Ectodermal cell (in vitro differentiated cells): ENCODE data around the gene LRRC43.
A peak's percentile ranks its signal among the peaks of the same experiment; 100 is the strongest.
"Not testable (repeated sequence)": the region's sequence is repeated elsewhere in the genome, so short reads cannot be mapped to it uniquely, and the experiment has no call there.

ENCODE experiments used
- H3K27ac ChIP-seq: 2 replicates; pipeline ENCODE4 v1.7.0; 2013; ENCODE audit warnings: mild to moderate bottlenecking, low read depth, low read length; ENCODE audit not compliant: insufficient read depth, poor library complexity, severe bottlenecking
- H3K27me3 ChIP-seq: 2 replicates; pipeline ENCODE4 v1.7.0; 2013; ENCODE audit warnings: mild to moderate bottlenecking, low read length; ENCODE audit not compliant: insufficient read depth, control insufficient read depth, poor library complexity, severe bottlenecking
- H3K36me3 ChIP-seq: one replicate; pipeline ENCODE4 v1.7.0; 2013; ENCODE audit warnings: low read length; ENCODE audit not compliant: control insufficient read depth, insufficient read depth
- H3K4me1 ChIP-seq: one replicate; pipeline ENCODE4 v1.7.0; 2013; ENCODE audit warnings: low read length; ENCODE audit not compliant: control insufficient read depth, insufficient read depth
- H3K4me3 ChIP-seq: 2 replicates; pipeline ENCODE4 v1.7.0; 2013; ENCODE audit warnings: low read depth, low read length, control low read depth; ENCODE audit not compliant: insufficient read depth
- H3K9me3 ChIP-seq: 2 replicates; pipeline ENCODE4 v1.7.0; 2013; ENCODE audit warnings: mild to moderate bottlenecking, low read length, moderate library complexity; ENCODE audit not compliant: control insufficient read depth
- WGBS, 2 experiments: methylation state at CpG; one replicate each; pipeline ENCODE4 v1.1.7; 2013; ENCODE audit warnings: missing lambda C conversion rate in 2 of 2; 5-methylcytosine and 5-hydroxymethylcytosine counted together

The LRRC43 gene

DNA sequence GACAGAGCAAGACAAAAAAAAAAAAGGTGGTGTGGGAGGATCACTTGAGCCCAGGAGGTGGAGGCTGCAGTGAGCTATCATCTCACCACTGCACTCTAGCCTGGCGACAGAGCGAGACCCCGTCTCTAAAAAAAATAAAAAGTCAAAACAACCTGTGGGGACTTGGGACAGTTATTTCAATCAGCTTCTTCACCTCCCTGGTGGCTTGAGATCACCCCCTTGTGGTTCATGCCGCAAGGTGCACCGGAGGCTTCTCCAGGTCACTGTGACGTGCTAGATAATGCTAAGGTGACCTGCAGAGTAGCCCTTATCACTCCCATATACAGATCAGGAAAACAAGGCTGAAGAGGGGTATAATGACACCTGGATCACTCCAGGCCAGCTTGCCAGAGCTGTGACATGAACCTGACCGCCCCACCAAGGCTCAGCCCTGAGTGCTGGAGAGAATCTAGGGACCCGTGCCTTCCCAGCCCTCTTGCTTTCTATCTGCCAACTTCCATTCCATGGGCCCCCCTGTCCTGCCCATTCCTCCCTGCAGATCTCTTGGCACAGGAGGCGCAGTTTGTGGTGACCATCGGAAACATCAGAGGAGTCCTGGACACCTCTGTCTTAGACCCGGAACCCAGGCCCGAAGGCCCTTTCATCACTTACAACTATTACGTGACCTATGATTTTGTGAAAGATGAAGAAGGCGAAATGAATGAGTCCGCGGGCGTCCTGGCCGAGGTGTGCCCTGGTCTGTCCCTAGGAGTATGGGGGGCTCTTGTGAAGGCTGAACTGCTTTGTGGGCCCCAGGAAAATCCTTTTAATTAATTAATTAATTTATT is 8.1 kb downstream of the LRRC43 start:
- Histone ChIP-seq H3K36me3 (no peaks in the 10 kb centered on the region), H3K27me3 (no peaks in the 10 kb centered on the region), H3K4me3 (no peak overlapping the region), H3K4me1 (no peaks in the 10 kb centered on the region), H3K27ac (no peak overlapping the region), H3K9me3 (no peaks in the 10 kb centered on the region)
- 68 to 69% methylated on average over 18 of the region's 18 CpGs for WGBS, 2 experiments

DNA sequence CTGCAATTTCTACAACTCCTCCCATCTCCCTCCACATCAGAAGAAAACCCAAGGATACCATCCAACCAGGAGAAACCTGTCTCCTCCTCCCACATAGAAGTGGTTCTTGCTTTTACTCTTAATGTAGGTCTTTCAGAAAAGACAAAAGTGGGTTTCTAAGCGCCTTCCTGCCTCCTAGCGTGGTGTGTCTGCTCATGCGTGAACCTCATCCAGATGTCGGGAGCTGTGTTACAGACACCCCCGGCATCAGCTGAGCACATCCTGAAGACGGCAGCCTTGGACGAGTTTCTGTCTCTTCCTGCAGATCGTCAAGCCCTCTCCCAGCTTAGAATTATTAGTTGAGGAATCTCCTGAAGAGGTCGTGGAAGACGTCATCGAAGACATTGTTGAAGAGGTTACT is 9.5 kb downstream of the LRRC43 start:
- Histone ChIP-seq H3K9me3 (no peaks in the 10 kb centered on the region), H3K27ac (no peak overlapping the region), H3K36me3 (no peaks in the 10 kb centered on the region), H3K4me1 (no peaks in the 10 kb centered on the region), H3K27me3 (no peaks in the 10 kb centered on the region), H3K4me3 (no peak overlapping the region)
- 94% methylated on average over 11 of the region's 11 CpGs for WGBS, 2 experiments

DNA sequence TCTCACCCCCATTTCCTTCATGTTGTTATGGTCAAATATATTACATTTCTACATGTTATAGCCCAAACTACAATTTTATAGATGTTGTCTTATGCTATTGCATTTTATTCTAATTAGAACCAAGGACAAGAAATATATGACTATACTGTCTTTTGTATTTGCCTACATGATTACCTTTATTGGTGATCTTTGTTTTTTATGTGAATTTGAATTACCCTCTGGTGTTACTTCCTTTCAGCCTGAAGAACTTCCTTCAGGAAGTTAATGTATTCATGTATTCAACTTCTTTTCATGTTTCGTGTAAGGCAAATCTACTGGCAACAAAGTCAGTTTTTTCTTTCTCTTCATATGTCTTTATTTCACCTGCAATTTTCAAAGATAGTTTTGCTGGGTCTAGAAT is 11.9 kb downstream of the LRRC43 start:
- 91 to 100% methylated on average over 1 of the region's 1 CpG for WGBS, 2 experiments
- Histone ChIP-seq H3K4me1 (no peaks in the 10 kb centered on the region), H3K36me3 (no peaks in the 10 kb centered on the region), H3K9me3 (no peaks in the 10 kb centered on the region), H3K4me3 (no peak overlapping the region), H3K27me3 (no peaks in the 10 kb centered on the region), H3K27ac (no peak overlapping the region)

DNA sequence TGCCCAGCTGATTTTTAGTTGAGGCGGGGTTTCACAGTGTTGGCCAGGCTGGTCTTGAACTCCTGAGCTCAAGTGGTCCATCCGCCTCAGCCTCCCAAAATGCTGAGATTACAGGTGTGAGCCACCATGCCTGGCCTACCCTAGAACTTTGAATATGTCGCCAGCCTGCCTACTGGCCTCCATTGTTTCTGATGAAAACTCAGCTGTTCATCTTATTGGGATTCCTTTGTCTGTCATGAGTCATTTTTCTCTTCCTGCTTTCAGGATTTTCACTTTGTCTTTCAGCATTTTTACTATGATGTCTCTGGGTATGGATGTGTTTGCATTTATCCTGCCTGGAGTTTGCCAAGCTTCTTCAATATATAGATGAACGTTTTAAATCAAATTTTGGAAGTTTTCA is 12.5 kb downstream of the LRRC43 start:
- Histone ChIP-seq H3K4me1 (no peaks in the 10 kb centered on the region), H3K36me3 (no peaks in the 10 kb centered on the region), H3K9me3 (no peaks in the 10 kb centered on the region), H3K27ac (no peak overlapping the region), H3K4me3 (no peak overlapping the region), H3K27me3 (peaks cover 4% of the 10 kb centered on the region)
- 89 to 92% methylated on average over 4 of the region's 4 CpGs for WGBS, 2 experiments

DNA sequence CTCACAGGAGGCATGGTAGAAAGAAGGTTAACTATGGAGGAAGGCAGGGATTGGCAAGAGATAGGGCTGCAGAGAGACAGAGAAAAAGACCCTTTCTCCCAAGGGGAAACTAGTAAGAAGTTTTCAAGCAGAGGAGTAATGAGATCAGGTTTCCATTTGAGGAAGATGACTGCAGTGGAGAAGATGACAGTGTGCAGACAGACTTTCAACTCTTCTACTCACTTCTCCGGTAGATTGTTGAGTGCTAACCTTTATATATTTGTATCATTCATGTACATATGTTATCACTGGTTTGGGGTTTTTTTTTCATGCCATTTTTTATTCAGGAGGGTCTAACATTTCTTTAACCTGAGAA is 14.7 kb downstream of the LRRC43 start:
- Histone ChIP-seq H3K27me3 (peaks cover 25% of the 10 kb centered on the region), H3K36me3 (no peaks in the 10 kb centered on the region), H3K27ac (no peak overlapping the region), H3K9me3 (no peaks in the 10 kb centered on the region), H3K4me3 (no peak overlapping the region), H3K4me1 (no peaks in the 10 kb centered on the region)
- WGBS, 2 experiments: no CpG with 5 or more reads among the region's 1 CpG

DNA sequence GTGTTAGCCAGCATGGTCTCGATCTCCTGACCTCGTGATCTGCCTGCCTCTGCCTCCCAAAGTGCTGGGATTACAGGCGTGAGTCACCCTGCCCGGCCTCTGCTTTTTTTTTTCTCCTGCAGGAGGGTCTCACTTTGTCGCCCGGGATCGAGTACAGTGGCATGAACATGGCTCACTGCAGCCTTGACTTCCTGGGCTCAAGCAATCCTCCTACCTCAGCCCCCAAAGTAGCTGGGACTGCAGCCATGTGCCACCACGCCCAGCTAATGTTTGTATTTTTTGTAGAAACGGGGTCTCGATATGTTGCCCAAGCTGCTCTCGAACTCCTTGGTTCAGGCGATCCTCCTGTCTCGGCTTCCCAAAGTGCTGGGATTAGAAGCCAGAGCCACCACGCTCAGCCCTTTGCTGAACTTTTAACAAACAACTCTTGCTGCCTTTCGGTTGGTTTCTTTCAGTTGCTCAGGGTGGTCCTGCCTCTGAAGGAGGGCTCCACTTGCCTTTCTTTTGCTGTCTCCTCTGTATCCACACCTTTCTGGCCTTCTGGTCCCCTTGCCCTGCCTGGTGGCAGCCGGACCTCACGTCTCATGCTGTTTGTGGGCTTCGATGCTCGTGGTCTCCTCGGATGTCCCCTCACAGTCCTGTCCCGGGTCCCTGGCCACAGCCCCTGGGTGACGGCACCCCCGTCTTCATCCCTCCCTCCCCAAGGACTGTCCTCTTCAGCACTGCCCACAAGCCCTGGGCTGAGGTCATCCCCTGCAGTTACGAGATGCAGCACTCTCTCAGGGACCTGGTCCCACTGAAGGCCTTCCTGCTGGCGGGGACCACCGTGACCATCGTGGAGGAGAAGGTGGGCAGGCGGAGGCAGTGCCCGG is 16.8 kb downstream of the LRRC43 start:
- Histone ChIP-seq H3K27me3 (peaks cover 46% of the 10 kb centered on the region), H3K4me1 (no peaks in the 10 kb centered on the region), H3K9me3 (no peaks in the 10 kb centered on the region), H3K4me3 (no peak overlapping the region), H3K27ac (no peak overlapping the region), H3K36me3 (no peaks in the 10 kb centered on the region)
- WGBS, 2 experiments: 92 to 93% methylated on average over 29 of the region's 29 CpGs

DNA sequence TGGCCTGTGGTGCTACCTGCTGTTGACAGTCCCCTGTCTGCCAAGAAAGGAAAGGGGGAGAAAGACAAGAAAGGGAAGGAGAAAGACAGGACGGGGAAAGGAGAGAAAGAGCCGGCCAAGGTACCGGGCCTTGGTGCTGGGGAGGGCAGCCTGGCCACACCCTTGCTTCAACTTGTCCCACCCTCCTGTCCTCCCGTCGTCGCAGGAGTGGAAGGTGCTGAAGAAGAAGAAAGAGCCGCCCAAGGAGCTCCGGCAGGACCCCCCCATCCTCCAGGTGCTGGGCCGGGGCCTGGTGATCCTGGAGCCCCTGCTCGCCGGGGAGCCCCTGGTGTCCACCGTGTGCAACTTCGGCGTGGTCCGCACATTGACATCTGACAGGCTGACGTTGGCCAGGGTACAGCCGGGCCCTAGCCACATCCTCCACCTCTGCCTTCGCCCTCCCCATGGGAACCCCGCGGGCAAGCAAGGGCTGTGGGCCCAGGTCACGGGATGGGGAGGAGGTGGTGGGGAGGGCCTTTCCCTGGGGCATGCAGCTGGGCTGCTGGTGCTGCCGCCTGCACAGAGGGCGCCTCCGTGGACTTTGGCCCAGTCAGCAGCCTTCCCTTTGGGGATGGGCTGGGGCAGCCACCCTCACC is 17.7 kb downstream of the LRRC43 start:
- H3K27ac ChIP-seq: no peak overlapping the region

DNA sequence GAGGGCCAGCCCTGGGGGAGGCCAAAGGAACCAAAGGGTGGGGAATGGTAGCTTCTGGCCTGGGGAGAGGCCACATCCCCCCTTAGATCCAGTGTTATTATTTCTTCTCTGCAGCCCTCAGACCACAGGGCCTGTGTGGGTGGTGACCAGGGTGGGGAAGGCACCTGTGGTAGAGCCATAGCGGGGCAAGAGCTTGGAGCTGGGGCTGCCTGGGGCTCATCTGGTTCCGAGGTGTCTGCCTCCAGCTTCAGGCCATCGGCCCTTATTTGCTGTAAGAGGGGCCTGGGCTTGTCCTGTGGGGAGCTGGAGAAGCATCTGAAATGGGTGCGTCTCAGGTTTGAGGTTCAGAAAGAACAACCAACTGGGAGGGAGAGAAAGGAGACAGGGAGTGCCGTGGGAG is 18.5 kb downstream of the LRRC43 start:
- no peaks in the 10 kb centered on the region for H3K36me3 ChIP-seq
- no peaks in the 10 kb centered on the region for H3K9me3 ChIP-seq
- WGBS, 2 experiments: 90 to 93% methylated on average over 5 of the region's 5 CpGs
- no peaks in the 10 kb centered on the region for H3K4me1 ChIP-seq
- no peak overlapping the region for H3K4me3 ChIP-seq
- H3K27me3 ChIP-seq: peaks cover 63% of the 10 kb centered on the region
- no peak overlapping the region for H3K27ac ChIP-seq

More for the DNA sequence above, 17.7 kb downstream of the LRRC43 start:
- no peaks in the 10 kb centered on the region for H3K36me3 ChIP-seq
- peaks cover 56% of the 10 kb centered on the region for H3K27me3 ChIP-seq
- H3K9me3 ChIP-seq: no peaks in the 10 kb centered on the region
- no peaks in the 10 kb centered on the region for H3K4me1 ChIP-seq
- 85% methylated on average over 24 of the region's 24 CpGs for WGBS, 2 experiments
- H3K4me3 ChIP-seq: no peak overlapping the region

DNA sequence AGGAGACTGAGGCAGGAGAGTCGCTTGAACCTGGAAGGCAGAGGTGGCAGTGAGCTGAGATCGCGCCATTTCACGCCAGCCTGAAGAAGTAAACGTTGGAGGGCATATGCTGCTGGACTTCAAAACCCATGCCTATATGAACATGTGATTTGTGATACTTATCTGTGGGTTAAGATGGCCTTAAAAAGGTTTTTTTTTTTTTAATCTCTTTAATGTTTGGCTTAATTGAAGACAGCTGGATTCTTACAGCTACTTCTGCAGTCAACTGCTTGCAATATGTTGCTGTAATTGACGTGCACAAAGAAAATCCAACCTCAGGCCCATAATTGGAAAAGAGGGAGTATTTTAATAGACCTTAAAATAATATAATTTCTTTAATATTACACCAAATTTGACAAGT is 19.1 kb downstream of the LRRC43 start:
- no peaks in the 10 kb centered on the region for H3K4me1 ChIP-seq
- no peak overlapping the region for H3K4me3 ChIP-seq
- H3K36me3 ChIP-seq: no peaks in the 10 kb centered on the region
- H3K9me3 ChIP-seq: no peaks in the 10 kb centered on the region
- 91 to 94% methylated on average over 6 of the region's 6 CpGs for WGBS, 2 experiments
- no peak overlapping the region for H3K27ac ChIP-seq
- H3K27me3 ChIP-seq: peaks cover 65% of the 10 kb centered on the region

DNA sequence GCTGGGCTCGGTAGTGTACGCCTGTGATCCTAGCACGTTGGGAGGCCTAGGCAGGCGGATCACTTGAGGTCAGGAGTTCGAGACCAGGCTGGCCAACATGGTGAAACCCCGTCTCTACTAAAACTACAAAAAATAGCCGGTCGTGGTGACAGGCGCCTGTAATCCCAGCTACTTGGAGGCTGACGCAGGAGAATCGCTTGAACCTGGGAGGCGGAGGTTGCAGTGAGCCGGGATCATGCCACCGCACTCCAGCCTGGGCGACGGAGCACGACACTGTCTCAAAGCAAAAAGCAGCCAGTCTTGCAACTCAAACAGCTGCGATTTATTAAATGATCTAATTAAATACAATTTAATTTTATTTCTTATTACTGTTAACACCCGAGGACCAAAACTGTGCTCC is 19.9 kb downstream of the LRRC43 start:
- not testable (repeated sequence) for H3K9me3 ChIP-seq, H3K4me1 ChIP-seq, H3K27ac ChIP-seq, H3K36me3 ChIP-seq
- peaks cover 65% of the 10 kb centered on the region for H3K27me3 ChIP-seq
- H3K4me3 ChIP-seq: peak overlapping the region; percentile 41
- 79 to 84% methylated on average over 18 to 19 of the region's 19 CpGs for WGBS, 2 experiments
